HCT116 (cell line): Measurements from ENCODE around the gene PRR29. TPM values are rescaled to one million over a fixed set of nuclear protein-coding genes. Genes with fewer than 3 reads are reported as not detected.
"Not testable (repeated sequence)": the region's sequence is repeated elsewhere in the genome, so short reads cannot be mapped to it uniquely, and the experiment has no call there.

Experiments used
- ATAC-seq: fragments of 200-7000 bp; cut with Tn5 transposase; 2 replicates; pipeline ENCODE4 v1.9.1; 2020; ENCODE audit warnings: mild to moderate bottlenecking, moderate library complexity
- BruUV-seq: library from RNA; stranded (reverse); fragments of 400-500 nt; replicated peaks from 2 replicates; lab custom pipeline; 2021; lab: Mats Ljungman, UMichigan
- CTCF ChIA-PET: fragments of 300-600 bp; sonication (Branson Sonifier 250); formaldehyde crosslinking; loops from one replicate; lab custom pipeline; 2021; ENCODE audit warnings: antibody characterized with exemption; lab: Charles Lee
- POLR2A ChIA-PET: fragments of 300-600, 350-600 bp; sonication (Branson Sonifier 250); formaldehyde crosslinking; loops from one replicate; lab custom pipeline; 2021; ENCODE audit warnings: antibody characterized with exemption; lab: Charles Lee
- RAD21 ChIA-PET, 2 experiments: fragments of 300-600 bp; sonication (Branson Sonifier 250); formaldehyde crosslinking; loops; one replicate each; lab custom pipeline; 2023; ENCODE audit warnings: low total read pairs in 2 of 2; ENCODE audit not compliant: uncharacterized antibody in 2 of 2, unreplicated experiment in 2 of 2, low non-redundant PET in 1 of 2; lab: Charles Lee
- DNase-seq: peaks from one replicate; pipeline ENCODE4 v3.0.0-alpha.2; 2010; ENCODE audit warnings: low read depth, low spot score
- H2AFZ ChIP-seq: fragments of 200-600 bp; shearing (Covaris generic), sonication (generic); 2 replicates; pipeline ENCODE4 v1.6.1; 2017; ENCODE audit warnings: low read depth, mixed run types, mixed read lengths, antibody characterized with exemption, low read length; ENCODE audit not compliant: poor library complexity, severe bottlenecking
- H3K27ac ChIP-seq: 2 replicates; pipeline ENCODE4 v1.5.1; 2012; ENCODE audit warnings: low read depth, low read length
- H3K27me3 ChIP-seq: fragments of 200-600 bp; sonication (generic); 2 replicates; pipeline ENCODE4 v1.6.1; 2016; ENCODE audit warnings: mixed run types, low read length, mixed read lengths; ENCODE audit not compliant: insufficient read depth
- H3K36me3 ChIP-seq, 2 experiments: fragments of 200-500 bp in 1 of 2; fragments of 200-600 bp in 1 of 2; sonication (Bioruptor generic) in 1 of 2; sonication (generic) in 1 of 2; 2 replicates each; pipeline versions ENCODE4 v1.5.1 to v1.6.1; 2014 to 2016; ENCODE audit warnings: low read length in 2 of 2, inconsistent platforms in 1 of 2, mixed read lengths in 1 of 2, mixed run types in 1 of 2; ENCODE audit not compliant: insufficient read depth in 2 of 2, control insufficient read depth in 1 of 2
- H3K4me1 ChIP-seq, 2 experiments: fragments of 200-600 bp in 1 of 2; sonication (generic) in 1 of 2; 2 replicates each; pipeline versions ENCODE4 v1.5.1 to v1.6.1; 2012 to 2017; ENCODE audit warnings: low read length in 2 of 2, inconsistent platforms in 1 of 2, mild to moderate bottlenecking in 1 of 2, mixed read lengths in 1 of 2, mixed run types in 1 of 2, moderate library complexity in 1 of 2; ENCODE audit not compliant: insufficient read depth in 2 of 2, control insufficient read depth in 1 of 2
- H3K4me2 ChIP-seq: fragments of 200-600 bp; sonication (generic); 2 replicates; pipeline ENCODE4 v1.6.1; 2017; ENCODE audit warnings: mixed run types, low read length, mixed read lengths
- H3K4me3 ChIP-seq, 2 experiments: fragments of 200-600 bp in 1 of 2; sonication (generic) in 1 of 2; replicated peaks in 1 of 2; 2 replicates each; pipeline ENCODE4 v1.5.1; 2011 to 2016; ENCODE audit warnings: low read length in 2 of 2, control low read depth in 1 of 2, low read depth in 1 of 2, mild to moderate bottlenecking in 1 of 2, mixed read lengths in 1 of 2, mixed run types in 1 of 2
- H3K79me2 ChIP-seq: fragments of 200-600 bp; sonication (generic); 2 replicates; pipeline ENCODE4 v1.6.1; 2017; ENCODE audit warnings: mild to moderate bottlenecking, mixed run types, low read length, moderate library complexity, mixed read lengths; ENCODE audit not compliant: insufficient read depth
- H3K9ac ChIP-seq: fragments of 200-600 bp; sonication (generic); 2 replicates; pipeline ENCODE4 v1.6.1; 2016; ENCODE audit warnings: low read length, mixed read lengths
- H3K9me2 ChIP-seq: fragments of 200-600 bp; sonication (generic), shearing (Covaris generic); 2 replicates; pipeline ENCODE4 v1.6.1; 2017; ENCODE audit warnings: mixed run types, mild to moderate bottlenecking, moderate library complexity; ENCODE audit not compliant: insufficient read depth
- H3K9me3 ChIP-seq, 2 experiments: fragments of 200-500 bp in 1 of 2; fragments of 200-600 bp in 1 of 2; sonication (Bioruptor generic) in 1 of 2; sonication (generic) in 1 of 2; 2 replicates each; pipeline ENCODE4 v1.6.1; 2014 to 2017; ENCODE audit warnings: low read length in 2 of 2, mixed read lengths in 2 of 2, inconsistent platforms in 1 of 2, low read depth in 1 of 2, mild to moderate bottlenecking in 1 of 2, mixed run types in 1 of 2, moderate library complexity in 1 of 2; ENCODE audit not compliant: control insufficient read depth in 1 of 2, insufficient read depth in 1 of 2
- H4K20me1 ChIP-seq: fragments of 200-600 bp; sonication (generic), shearing (Covaris generic); 2 replicates; pipeline ENCODE4 v1.6.1; 2017; ENCODE audit warnings: mixed run types, mild to moderate bottlenecking, moderate library complexity; ENCODE audit not compliant: insufficient read depth
- CTCF ChIP-seq, 3 experiments: fragments of 200-600 bp in 1 of 3; sonication (generic) in 1 of 3; IDR thresholded peaks in 2 of 3; conservative IDR thresholded peaks in 1 of 3; 2 replicates each; pipeline ENCODE4 v1.5.1; 2012 to 2017; ENCODE audit warnings: low read depth in 2 of 3, low read length in 2 of 3, antibody characterized with exemption in 1 of 3, borderline replicate concordance in 1 of 3, control low read depth in 1 of 3, mild to moderate bottlenecking in 1 of 3, mixed read lengths in 1 of 3, mixed run types in 1 of 3, moderate library complexity in 1 of 3; ENCODE audit not compliant: insufficient read depth in 1 of 3
- EGR1 ChIP-seq: IDR thresholded peaks from 2 replicates; pipeline ENCODE4 v1.6.1; 2012; ENCODE audit warnings: low read depth
- ELF1 ChIP-seq: IDR thresholded peaks from 2 replicates; pipeline ENCODE4 v1.6.1; 2012; ENCODE audit warnings: low read depth, borderline replicate concordance
- FOSL1 ChIP-seq: IDR thresholded peaks from 2 replicates; pipeline ENCODE4 v1.6.1; 2012; ENCODE audit warnings: low read depth
- SIN3A ChIP-seq: IDR thresholded peaks from 2 replicates; pipeline ENCODE4 v1.6.1; 2012; ENCODE audit warnings: low read depth
- TCF7L2 ChIP-seq: IDR thresholded peaks from 2 replicates; pipeline ENCODE4 v1.7.0; 2011; ENCODE audit warnings: borderline replicate concordance, inconsistent platforms; ENCODE audit not compliant: insufficient read depth, insufficient read length; ENCODE audit errors: extremely low read depth
- ZNF274 ChIP-seq: fragments of 200-500 bp; sonication (Bioruptor generic); IDR thresholded peaks from 2 replicates; pipeline ENCODE4 v1.6.1; 2014; ENCODE audit warnings: mild to moderate bottlenecking, low read depth, low read length, inconsistent platforms
- intact Hi-C: fragments of 100-400 bp; cut with micrococcal nuclease; formaldehyde crosslinking; loops from 2 replicates; pipeline ENCODE4 v1.10.0; 2022
- total RNA-seq: library from RNA; stranded (reverse); gene quantifications from one replicate; pipeline ENCODE4 v1.2.1, GENCODE V29; 2021; ENCODE audit not compliant: unreplicated experiment

Gene PRR29
- total RNA-seq, 1 experiment from 2014 or later: not detected

- no peak overlapping the region for H3K9ac ChIP-seq
Measured at GRCh38 chr17:64017381-64017980, 19.3 kb downstream of the PRR29 start.

GRCh38 chr17:64019551-64019961, 21.4 kb downstream of the PRR29 start:
- H3K4me3 ChIP-seq, BruUV-seq, H3K4me2 ChIP-seq, H2AFZ ChIP-seq, H3K36me3 ChIP-seq, POLR2A ChIA-PET, H3K9me2 ChIP-seq, H3K4me1 ChIP-seq, H3K79me2 ChIP-seq, H3K27me3 ChIP-seq, RAD21 ChIA-PET, H4K20me1 ChIP-seq, H3K9me3 ChIP-seq, ATAC-seq, H3K9ac ChIP-seq, H3K27ac ChIP-seq, DNase-seq: not testable (repeated sequence)
- intact Hi-C loops: loop anchor here (10.0 kb wide), 1 partner anchor 605 kb away; no protein-coding TSS in a partner anchor
- CTCF ChIA-PET: interaction anchor here (1.0 kb wide), 1 partner anchor 9 kb away, joined by 4 read pairs; no protein-coding TSS in a partner anchor

More at GRCh38 chr17:64017381-64017980, 19.3 kb downstream of the PRR29 start:
- intact Hi-C loops: loop anchor here (2.0 to 10.0 kb wide), 2 partner anchors 99 to 607 kb away; partner anchors contain the start of gene GH1
- POLR2A ChIA-PET: no interaction called here
- Histone ChIP-seq H2AFZ (peak overlapping the region; percentile 72), H3K9me2 (no peaks in the 10 kb centered on the region), H4K20me1 (no peaks in the 10 kb centered on the region), H3K36me3 (no peaks in the 10 kb centered on the region), H3K4me2 (no peak overlapping the region), H3K9me3 (no peaks in the 10 kb centered on the region), H3K4me1 (no peaks in the 10 kb centered on the region), H3K27me3 (no peaks in the 10 kb centered on the region), H3K79me2 (no peaks in the 10 kb centered on the region), H3K27ac (no peak overlapping the region), H3K4me3 (no peak overlapping the region)
- RAD21 ChIA-PET: interaction anchor here in 1 of 2 experiments (1.9 kb wide), 1 partner anchor 98 kb away, joined by 5 read pairs; no protein-coding TSS in a partner anchor
- ATAC-seq (no peak), DNase-seq (no peak)
- no TSS peak for BruUV-seq
- CTCF ChIA-PET: interaction anchor here (0.9 to 3.2 kb wide), 6 partner anchors 8 to 116 kb away, joined by 3 to 32 read pairs (median 17); partner anchors contain the start of gene GH1
- TF ChIP-seq TCF7L2: no peak
- no peak for TF ChIP-seq ZNF274
- no peak for TF ChIP-seq FOSL1
- peak in 2 of 3 experiments; percentile 40 to 50; a peak in 4 of 6 replicates for TF ChIP-seq CTCF (IDR thresholded peaks at IDR 0.05 in 2 of 3, conservative IDR thresholded peaks at IDR 0.05 in 1 of 3; ENCODE audit: borderline replicate concordance in 1 of 3, insufficient read depth in 1 of 3, low read depth in 2 of 3, low read length in 2 of 3)
- TF ChIP-seq SIN3A: no peak
- TF ChIP-seq EGR1: no peak
- TF ChIP-seq ELF1: no peak
